Measurements from ENCODE around the gene TPPP.

DNA sequence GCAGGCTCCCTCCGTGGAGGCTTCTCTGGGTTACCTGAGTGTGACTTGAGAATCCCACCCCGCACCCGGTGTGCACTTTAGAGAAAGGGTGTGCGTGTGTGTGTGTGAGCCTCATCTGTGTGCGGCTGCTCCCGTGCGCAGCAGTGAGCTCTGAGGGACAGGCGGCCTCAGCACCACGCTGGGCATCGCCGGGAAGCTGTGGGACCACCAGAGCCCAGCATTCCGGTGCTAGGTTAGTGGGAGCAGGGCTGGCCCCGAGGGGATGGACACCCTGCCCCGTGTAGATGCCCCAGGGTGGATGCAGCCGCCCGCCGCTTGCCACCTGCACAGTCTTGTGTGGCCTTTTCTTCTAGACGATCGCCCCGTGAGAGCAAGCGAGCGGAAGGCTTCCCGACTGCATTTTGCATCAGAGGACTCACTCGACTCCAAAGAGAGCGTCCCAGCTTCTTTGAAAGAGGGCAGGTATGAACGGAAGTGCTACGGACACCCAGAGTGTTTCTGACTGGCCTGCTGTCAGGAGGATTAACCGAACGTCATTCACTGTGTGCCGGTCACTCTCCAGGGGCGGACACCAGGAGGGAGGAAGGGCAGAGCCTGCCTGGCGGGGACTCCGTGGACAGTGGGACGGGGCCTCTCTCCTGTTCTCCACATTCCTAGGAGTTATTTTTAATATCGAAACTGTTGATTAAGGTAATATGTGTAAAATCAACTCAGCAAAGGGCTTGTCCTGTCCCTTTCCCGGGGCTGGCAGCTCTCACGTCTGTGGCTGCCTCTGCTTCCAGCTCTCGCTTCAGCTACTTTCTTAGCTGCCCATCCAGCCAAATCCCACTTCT lies 68.8 kb downstream of the TPPP start:
- TF ChIP-seq, protein P1, sequence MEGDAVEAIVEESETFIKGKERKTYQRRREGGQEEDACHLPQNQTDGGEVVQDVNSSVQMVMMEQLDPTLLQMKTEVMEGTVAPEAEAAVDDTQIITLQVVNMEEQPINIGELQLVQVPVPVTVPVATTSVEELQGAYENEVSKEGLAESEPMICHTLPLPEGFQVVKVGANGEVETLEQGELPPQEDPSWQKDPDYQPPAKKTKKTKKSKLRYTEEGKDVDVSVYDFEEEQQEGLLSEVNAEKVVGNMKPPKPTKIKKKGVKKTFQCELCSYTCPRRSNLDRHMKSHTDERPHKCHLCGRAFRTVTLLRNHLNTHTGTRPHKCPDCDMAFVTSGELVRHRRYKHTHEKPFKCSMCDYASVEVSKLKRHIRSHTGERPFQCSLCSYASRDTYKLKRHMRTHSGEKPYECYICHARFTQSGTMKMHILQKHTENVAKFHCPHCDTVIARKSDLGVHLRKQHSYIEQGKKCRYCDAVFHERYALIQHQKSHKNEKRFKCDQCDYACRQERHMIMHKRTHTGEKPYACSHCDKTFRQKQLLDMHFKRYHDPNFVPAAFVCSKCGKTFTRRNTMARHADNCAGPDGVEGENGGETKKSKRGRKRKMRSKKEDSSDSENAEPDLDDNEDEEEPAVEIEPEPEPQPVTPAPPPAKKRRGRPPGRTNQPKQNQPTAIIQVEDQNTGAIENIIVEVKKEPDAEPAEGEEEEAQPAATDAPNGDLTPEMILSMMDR (IDR thresholded peaks at IDR 0.05; ENCODE audit: insufficient read depth, low read length, poor library complexity, severe bottlenecking), result no peak
- no peak for TF ChIP-seq EZH2phosphoT487 (conservative IDR thresholded peaks at IDR 0.05; ENCODE audit: low read length)
